Measurements from ENCODE around the gene PEBP1.

Gene PEBP1

GRCh38 chr12:118136559-118137003 is 657 bp downstream of the PEBP1 start:
- DNase-seq, result no peak
- Histone ChIP-seq H3K27me3 (ENCODE audit: insufficient read depth, low read depth, severe bottlenecking) (no peaks in the 10 kb centered on the region), H3K9me3 (ENCODE audit: severe bottlenecking) (peaks cover 3% of the 10 kb centered on the region), H3K4me3 (ENCODE audit: low read depth, low read length) (peak overlapping the region; percentile 66), H3K36me3 (peaks cover 3% of the 10 kb centered on the region; the same call in 1 of the 2 replicates), H3K27ac (no peak overlapping the region; the same call in 1 of the 2 replicates)
- TF ChIP-seq CTCF (IDR thresholded peaks at IDR 0.05; ENCODE audit: low read depth, low read length), result no peak

DNA sequence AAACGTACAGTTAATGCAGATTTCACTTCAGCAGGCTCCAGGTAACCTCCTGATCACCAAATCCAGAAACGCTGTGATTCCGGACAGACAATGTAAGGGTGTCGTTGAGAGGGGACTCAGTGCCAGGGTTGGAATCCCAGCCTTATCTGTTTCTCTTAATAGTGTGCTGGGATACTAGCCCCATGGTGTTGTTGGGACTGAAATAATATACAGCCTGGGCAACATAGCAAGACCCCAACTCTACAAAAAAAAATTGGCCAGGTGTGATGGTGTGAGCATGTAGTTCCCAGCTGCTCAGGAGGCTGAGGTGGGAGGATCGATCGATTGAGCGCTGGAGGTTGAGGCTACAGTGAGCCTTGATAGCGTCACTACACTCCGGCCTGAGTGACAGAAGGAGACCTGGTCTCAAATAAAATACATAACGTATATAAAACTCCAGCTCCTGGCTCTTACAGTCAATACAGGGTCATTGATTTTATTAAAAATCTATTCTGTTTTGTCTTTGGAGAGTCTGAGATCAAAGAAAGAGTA is 1.3 kb downstream of the PEBP1 start:
- no peaks in the 10 kb centered on the region for H3K27me3 ChIP-seq (ENCODE audit: insufficient read depth, low read depth, severe bottlenecking)
- TF ChIP-seq CTCF (IDR thresholded peaks at IDR 0.05; ENCODE audit: low read depth, low read length), result no peak
- H3K9me3 ChIP-seq (ENCODE audit: severe bottlenecking), result peaks cover 3% of the 10 kb centered on the region
- no peak overlapping the region for H3K27ac ChIP-seq
- peaks cover 3% of the 10 kb centered on the region; the same call in 1 of the 2 replicates for H3K36me3 ChIP-seq
- no peak for DNase-seq
- no peak overlapping the region for H3K4me3 ChIP-seq (ENCODE audit: low read depth, low read length)

- H3K27ac ChIP-seq, result no peak overlapping the region
- DNase-seq, result no peak
- H3K9me3 ChIP-seq (ENCODE audit: severe bottlenecking), result no peaks in the 10 kb centered on the region
- H3K27me3 ChIP-seq (ENCODE audit: insufficient read depth, low read depth, severe bottlenecking), result no peaks in the 10 kb centered on the region
- TF ChIP-seq CTCF (IDR thresholded peaks at IDR 0.05; ENCODE audit: low read depth, low read length), result no peak
- no peak overlapping the region for H3K4me3 ChIP-seq (ENCODE audit: low read depth, low read length)
- H3K36me3 ChIP-seq, result peaks cover 3% of the 10 kb centered on the region; the same call in 1 of the 2 replicates
Measured at GRCh38 chr12:118140825-118141224, 4.9 kb downstream of the PEBP1 start.

- Histone ChIP-seq H3K36me3 (peaks cover 3% of the 10 kb centered on the region; the same call in 1 of the 2 replicates), H3K27ac (no peak overlapping the region)
- TF ChIP-seq CTCF (IDR thresholded peaks at IDR 0.05; ENCODE audit: low read depth, low read length), result no peak
Measured at GRCh38 chr12:118144499-118144898, 8.6 kb downstream of the PEBP1 start.

GRCh38 chr12:118145113-118145797 is 9.3 kb downstream of the PEBP1 start:
- no peak for DNase-seq
- no peaks in the 10 kb centered on the region for H3K9me3 ChIP-seq (ENCODE audit: severe bottlenecking)
- peaks cover 3% of the 10 kb centered on the region; the same call in 1 of the 2 replicates for H3K36me3 ChIP-seq
- no peak for TF ChIP-seq CTCF (IDR thresholded peaks at IDR 0.05; ENCODE audit: low read depth, low read length)
- no peak overlapping the region for H3K4me3 ChIP-seq (ENCODE audit: low read depth, low read length)
- H3K27me3 ChIP-seq (ENCODE audit: insufficient read depth, low read depth, severe bottlenecking), result no peaks in the 10 kb centered on the region
- no peak overlapping the region for H3K27ac ChIP-seq

More at GRCh38 chr12:118144499-118144898, 8.6 kb downstream of the PEBP1 start:
- no peak for DNase-seq
- Histone ChIP-seq H3K9me3 (ENCODE audit: severe bottlenecking) (no peaks in the 10 kb centered on the region), H3K4me3 (ENCODE audit: low read depth, low read length) (no peak overlapping the region), H3K27me3 (ENCODE audit: insufficient read depth, low read depth, severe bottlenecking) (no peaks in the 10 kb centered on the region)

Data from WERI-Rb-1 (cell line).